Fibroblast of lung (primary cell): ENCODE results near the gene APOB. TPM values are rescaled to one million over a fixed set of nuclear protein-coding genes. Genes with fewer than 3 reads are reported as not detected.

Experiments used
- DNase-seq, 2 donors: peaks; one replicate each; pipeline versions ENCODE4 v3.0.0 to v3.0.0-alpha.2; 2010; ENCODE audit warnings: low read depth in 2 of 2
- H2AFZ ChIP-seq: 2 replicates; pipeline ENCODE4 v1.5.1; 2012; ENCODE audit warnings: low read length, control low read depth, inconsistent platforms
- H3K27ac ChIP-seq: 2 replicates; pipeline ENCODE4 v1.5.1; 2011; ENCODE audit warnings: low read length, control low read depth; ENCODE audit not compliant: insufficient read depth
- H3K27me3 ChIP-seq: 2 replicates; pipeline ENCODE4 v1.5.1; 2011; ENCODE audit warnings: mild to moderate bottlenecking, low read length; ENCODE audit not compliant: control insufficient read depth, insufficient read depth
- H3K36me3 ChIP-seq: 2 replicates; pipeline ENCODE4 v1.5.1; 2011; ENCODE audit warnings: low read length; ENCODE audit not compliant: control insufficient read depth, insufficient read depth
- H3K4me1 ChIP-seq: 2 replicates; pipeline ENCODE4 v1.5.1; 2011; ENCODE audit warnings: low read length; ENCODE audit not compliant: control insufficient read depth, insufficient read depth; ENCODE audit errors: extremely low read depth
- H3K4me2 ChIP-seq: 2 replicates; pipeline ENCODE4 v1.5.1; 2011; ENCODE audit warnings: low read length, control low read depth; ENCODE audit not compliant: insufficient read depth; ENCODE audit errors: extremely low read depth
- H3K4me3 ChIP-seq, 4 experiments: fragments of 200-600 bp in 1 of 4; sonication (generic) in 1 of 4; replicated peaks in 1 of 4; 2 replicates each; pipeline ENCODE4 v1.5.1; 2011 to 2016; ENCODE audit warnings: low read length in 4 of 4, low read depth in 3 of 4, mild to moderate bottlenecking in 3 of 4, control low read depth in 2 of 4, inconsistent platforms in 1 of 4, mixed read lengths in 1 of 4; ENCODE audit not compliant: insufficient read depth in 1 of 4; ENCODE audit errors: control extremely low read depth in 1 of 4
- H3K79me2 ChIP-seq: 2 replicates; pipeline ENCODE4 v1.5.1; 2012; ENCODE audit warnings: mild to moderate bottlenecking, low read length, inconsistent platforms; ENCODE audit not compliant: control insufficient read depth, insufficient read depth
- H3K9ac ChIP-seq: 2 replicates; pipeline ENCODE4 v1.5.1; 2011; ENCODE audit warnings: mild to moderate bottlenecking, low read length, control low read depth; ENCODE audit not compliant: insufficient read depth
- H3K9me3 ChIP-seq: 2 replicates; pipeline ENCODE4 v1.5.1; 2012; ENCODE audit warnings: low read depth, low read length; ENCODE audit not compliant: control insufficient read depth, insufficient read depth
- H4K20me1 ChIP-seq: 2 replicates; pipeline ENCODE4 v1.5.1; 2011; ENCODE audit warnings: low read length; ENCODE audit not compliant: control insufficient read depth, insufficient read depth; ENCODE audit errors: extremely low read depth
- EZH2 ChIP-seq: IDR thresholded peaks from 2 replicates; pipeline ENCODE4 v1.5.1; 2012; ENCODE audit warnings: low read length, control low read depth, mild to moderate bottlenecking; ENCODE audit errors: missing control alignments
- polyA plus RNA-seq, 2 donors: library from polyadenylated mRNA; depleted of rRNA in 1 of 2; stranded (reverse) in 1 of 2; unstranded in 1 of 2; fragments of >200 nt; gene quantifications; 2 replicates each; pipeline ENCODE4 v1.2.1, GENCODE V29; 2011 to 2012; ENCODE audit warnings: missing spikeins in 1 of 2
- total RNA-seq: library from RNA; depleted of rRNA; stranded (reverse); fragments of >200 nt; gene quantifications from 2 replicates; pipeline ENCODE4 v1.2.1, GENCODE V29; 2014
- TF ChIP-seq, protein P1 (sequence below), 2 donors: IDR thresholded peaks in 1 of 2; conservative IDR thresholded peaks in 1 of 2; 1 replicate in 1 of 2; 2 replicates in 1 of 2; pipeline ENCODE4 v1.5.1; 2011 to 2012; ENCODE audit warnings: low read length in 2 of 2, control low read depth in 1 of 2, inconsistent platforms in 1 of 2, low read depth in 1 of 2, mild to moderate bottlenecking in 1 of 2

The APOB gene
- total and polyA plus RNA-seq, 2 donors (not counting 1 experiment from before 2014, with no cell fraction given): under 0.01 TPM; not detected in 1

- H2AFZ ChIP-seq: no peak overlapping the region
- no peaks in the 10 kb centered on the region for H3K4me1 ChIP-seq
- no peaks in the 10 kb centered on the region for H3K79me2 ChIP-seq
- H3K4me2 ChIP-seq: no peak overlapping the region
- H4K20me1 ChIP-seq: no peaks in the 10 kb centered on the region
- no peak overlapping the region for H3K4me3 ChIP-seq
- TF ChIP-seq EZH2: no peak
- TF ChIP-seq, protein P1, sequence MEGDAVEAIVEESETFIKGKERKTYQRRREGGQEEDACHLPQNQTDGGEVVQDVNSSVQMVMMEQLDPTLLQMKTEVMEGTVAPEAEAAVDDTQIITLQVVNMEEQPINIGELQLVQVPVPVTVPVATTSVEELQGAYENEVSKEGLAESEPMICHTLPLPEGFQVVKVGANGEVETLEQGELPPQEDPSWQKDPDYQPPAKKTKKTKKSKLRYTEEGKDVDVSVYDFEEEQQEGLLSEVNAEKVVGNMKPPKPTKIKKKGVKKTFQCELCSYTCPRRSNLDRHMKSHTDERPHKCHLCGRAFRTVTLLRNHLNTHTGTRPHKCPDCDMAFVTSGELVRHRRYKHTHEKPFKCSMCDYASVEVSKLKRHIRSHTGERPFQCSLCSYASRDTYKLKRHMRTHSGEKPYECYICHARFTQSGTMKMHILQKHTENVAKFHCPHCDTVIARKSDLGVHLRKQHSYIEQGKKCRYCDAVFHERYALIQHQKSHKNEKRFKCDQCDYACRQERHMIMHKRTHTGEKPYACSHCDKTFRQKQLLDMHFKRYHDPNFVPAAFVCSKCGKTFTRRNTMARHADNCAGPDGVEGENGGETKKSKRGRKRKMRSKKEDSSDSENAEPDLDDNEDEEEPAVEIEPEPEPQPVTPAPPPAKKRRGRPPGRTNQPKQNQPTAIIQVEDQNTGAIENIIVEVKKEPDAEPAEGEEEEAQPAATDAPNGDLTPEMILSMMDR (conservative IDR thresholded peaks at IDR 0.05 in 1 of 2, IDR thresholded peaks at IDR 0.05 in 1 of 2; ENCODE audit: low read depth in 1 of 2, low read length in 2 of 2): no peak
- H3K9me3 ChIP-seq: no peaks in the 10 kb centered on the region
- no peaks in the 10 kb centered on the region for H3K36me3 ChIP-seq
- DNase-seq: no peak
- no peaks in the 10 kb centered on the region for H3K27me3 ChIP-seq
- H3K27ac ChIP-seq: no peak overlapping the region
- no peak overlapping the region for H3K9ac ChIP-seq
These were observed 30.6 kb downstream of the APOB start for GRCh38 chr2:21013043-21013816.

DNA sequence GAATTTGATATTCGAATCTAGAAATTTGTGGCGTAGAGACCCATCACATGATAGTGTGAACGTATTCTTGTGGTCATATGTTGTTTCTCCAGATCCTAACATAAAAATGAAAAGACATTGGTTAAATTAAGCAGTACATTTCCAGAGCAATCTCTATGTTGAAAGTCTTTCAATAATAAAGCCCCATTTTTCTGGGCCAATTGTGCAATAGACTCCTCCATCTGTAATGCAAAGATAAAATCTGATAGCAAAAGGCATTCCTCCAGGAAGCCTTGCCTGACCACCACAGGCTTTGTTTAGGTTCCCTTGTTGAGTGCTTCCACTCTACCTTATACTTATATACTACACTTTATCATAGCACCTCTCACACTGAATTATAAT lies 31.3 kb downstream of the APOB start:
- H3K27me3 ChIP-seq: no peaks in the 10 kb centered on the region
- no peak overlapping the region for H3K9ac ChIP-seq
- H3K4me2 ChIP-seq: no peak overlapping the region
- H3K79me2 ChIP-seq: no peaks in the 10 kb centered on the region
- no peak for DNase-seq
- no peak overlapping the region for H3K4me3 ChIP-seq
- no peaks in the 10 kb centered on the region for H3K4me1 ChIP-seq
- no peaks in the 10 kb centered on the region for H4K20me1 ChIP-seq
- H2AFZ ChIP-seq: no peak overlapping the region
- H3K27ac ChIP-seq: no peak overlapping the region
- no peaks in the 10 kb centered on the region for H3K9me3 ChIP-seq
- no peak for TF ChIP-seq EZH2
- TF ChIP-seq, protein P1 (conservative IDR thresholded peaks at IDR 0.05 in 1 of 2, IDR thresholded peaks at IDR 0.05 in 1 of 2; ENCODE audit: low read depth in 1 of 2, low read length in 2 of 2): no peak
- H3K36me3 ChIP-seq: no peaks in the 10 kb centered on the region

GRCh38 chr2:21011876-21012556 lies 31.9 kb downstream of the APOB start:
- H3K4me2 ChIP-seq: no peak overlapping the region
- TF ChIP-seq, protein P1 (conservative IDR thresholded peaks at IDR 0.05 in 1 of 2, IDR thresholded peaks at IDR 0.05 in 1 of 2; ENCODE audit: low read depth in 1 of 2, low read length in 2 of 2): no peak
- TF ChIP-seq EZH2: no peak
- H3K27me3 ChIP-seq: no peaks in the 10 kb centered on the region
- H3K9me3 ChIP-seq: no peaks in the 10 kb centered on the region
- H3K4me1 ChIP-seq: no peaks in the 10 kb centered on the region
- H4K20me1 ChIP-seq: no peaks in the 10 kb centered on the region
- no peak overlapping the region for H2AFZ ChIP-seq
- DNase-seq: no peak
- H3K27ac ChIP-seq: no peak overlapping the region
- H3K9ac ChIP-seq: no peak overlapping the region
- no peak overlapping the region for H3K4me3 ChIP-seq
- H3K79me2 ChIP-seq: no peaks in the 10 kb centered on the region
- no peaks in the 10 kb centered on the region for H3K36me3 ChIP-seq
